IPS DF 19.7 (cell line): ENCODE data around the gene SMIM28.

Experiments
- DNase-seq: peaks from one replicate; pipeline ENCODE4 v3.0.0-alpha.2; 2013; ENCODE audit warnings: low read depth, low spot score

The SMIM28 gene

DNA sequence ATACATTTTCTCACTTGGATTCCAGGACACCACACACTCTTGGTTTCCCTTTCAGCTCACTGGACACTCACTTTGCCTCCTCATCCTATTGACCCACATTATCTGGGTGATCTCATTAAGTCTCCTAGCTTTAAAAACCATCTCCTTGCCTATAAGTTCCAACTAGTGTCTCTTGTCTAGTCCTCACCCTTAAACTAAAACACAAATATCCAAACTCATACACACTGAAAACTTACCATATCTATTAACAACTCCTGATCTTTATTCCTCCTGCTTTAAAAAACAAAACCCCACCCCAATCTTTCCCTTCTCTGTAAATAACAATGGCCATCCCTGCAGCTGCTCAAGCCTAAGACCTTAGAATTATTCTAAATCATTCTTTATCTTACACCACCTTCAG, 3.5 kb upstream of the SMIM28 start:
- no peak for DNase-seq

DNA sequence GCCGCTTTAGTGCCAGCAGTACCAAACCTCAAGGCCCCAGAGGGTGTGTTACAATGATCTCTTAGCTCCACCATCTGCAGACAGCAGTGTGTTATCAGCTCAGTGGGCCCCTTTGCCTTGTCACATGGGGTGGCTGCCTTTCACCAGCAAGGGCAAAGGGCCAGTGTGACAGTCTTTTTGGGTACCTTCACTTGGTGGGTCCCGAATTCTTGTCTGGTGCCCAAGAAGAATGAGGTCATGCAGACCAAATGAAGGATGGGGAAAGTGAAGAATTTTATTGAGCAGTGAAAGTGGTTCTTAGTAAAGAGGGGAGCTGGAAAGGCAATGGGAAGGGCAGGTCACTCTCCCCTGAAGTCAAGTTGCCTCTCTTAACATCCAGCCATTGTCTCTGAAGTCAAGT, 2.9 kb upstream of the SMIM28 start:
- DNase-seq: no peak

DNA sequence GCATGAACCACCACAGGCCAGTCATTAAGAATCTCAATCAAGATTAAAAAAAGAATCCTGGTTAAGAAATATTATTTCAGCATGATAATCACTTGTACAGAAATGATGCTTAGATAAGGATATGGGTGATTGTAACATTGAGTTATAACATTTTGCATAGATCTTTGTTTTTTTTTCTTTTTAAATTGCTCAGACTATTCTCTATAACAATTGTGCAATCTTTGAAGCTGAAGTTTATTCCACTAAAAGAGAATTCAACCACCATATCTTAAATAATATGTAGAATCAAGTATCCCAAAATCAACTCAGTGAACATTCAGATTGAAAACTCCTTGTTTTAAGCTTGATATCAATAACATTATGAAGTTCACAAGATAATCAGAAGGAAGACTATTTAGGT, 663 bp upstream of the SMIM28 start:
- no peak for DNase-seq

DNA sequence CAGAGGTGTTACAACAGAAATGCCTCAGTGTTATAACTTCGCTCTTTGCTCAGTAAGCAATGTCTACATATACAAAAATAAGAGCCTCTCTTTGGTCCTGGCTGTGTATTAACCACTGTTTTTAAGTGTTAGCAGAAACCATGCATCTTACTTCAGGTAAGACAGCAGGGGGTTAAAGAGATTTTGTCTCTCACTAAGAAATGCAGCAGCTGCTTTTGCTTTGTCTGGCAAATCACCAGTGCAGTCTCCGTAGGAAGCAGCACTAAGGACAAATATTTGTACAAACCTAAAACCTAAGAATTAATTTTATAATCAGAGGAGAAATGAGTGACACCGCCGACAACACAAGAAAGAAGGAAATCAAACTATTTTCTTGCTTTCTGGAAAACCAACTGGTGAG, 758 bp downstream of the SMIM28 start:
- DNase-seq: no peak

DNA sequence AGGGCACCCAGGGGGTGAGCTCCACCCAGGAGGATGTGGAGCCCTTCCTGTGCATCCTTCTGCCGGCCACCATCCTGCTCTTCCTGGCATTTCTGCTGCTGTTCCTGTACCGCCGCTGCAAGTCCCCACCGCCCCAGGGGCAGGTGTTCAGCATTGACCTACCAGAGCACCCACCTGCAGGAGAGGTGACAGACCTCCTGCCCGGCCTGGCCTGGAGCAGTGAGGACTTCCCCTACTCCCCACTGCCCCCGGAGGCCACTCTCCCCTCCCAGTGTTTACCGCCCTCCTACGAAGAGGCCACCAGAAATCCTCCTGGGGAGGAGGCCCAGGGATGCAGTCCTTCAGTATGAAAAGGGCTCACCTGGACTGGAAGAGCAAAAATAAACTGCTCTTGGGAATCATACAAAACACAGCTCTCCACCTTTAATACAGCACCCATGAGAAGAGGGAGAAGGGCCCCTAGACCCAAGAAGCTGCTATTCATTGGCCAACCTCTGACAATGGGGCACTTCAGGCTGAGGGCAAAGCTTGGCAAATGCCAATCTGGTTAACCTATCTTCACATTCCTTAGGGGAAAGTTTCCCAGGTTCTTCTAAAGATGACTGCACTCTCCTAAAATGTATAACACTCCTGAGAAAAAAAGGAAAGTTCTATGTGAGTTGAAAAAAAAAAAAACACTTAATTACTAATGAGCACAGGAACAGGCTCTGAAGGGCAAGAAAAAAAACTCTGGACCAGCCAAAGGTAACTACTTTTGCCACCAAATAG, 5.0 kb downstream of the SMIM28 start:
- no peak for DNase-seq

DNA sequence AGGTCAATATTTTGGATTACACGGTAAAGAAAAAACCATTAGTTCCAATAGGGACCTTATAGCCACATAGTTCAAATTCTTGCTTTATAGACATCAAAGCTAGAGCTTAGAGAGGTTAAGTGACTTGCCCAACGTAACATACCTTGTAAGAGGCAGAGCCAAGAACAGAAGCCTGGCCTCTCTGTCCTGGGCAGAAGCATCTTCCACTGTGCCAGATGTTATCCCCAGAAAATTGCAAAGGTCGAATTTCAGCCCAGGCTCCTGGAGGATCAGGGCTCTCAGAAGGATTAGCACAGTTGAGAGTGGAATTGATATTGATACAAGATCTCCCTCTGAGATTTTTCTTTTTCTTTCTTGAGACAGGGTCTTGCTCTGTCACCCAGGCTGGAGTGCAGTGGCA, 6.1 kb downstream of the SMIM28 start:
- DNase-seq: no peak

DNA sequence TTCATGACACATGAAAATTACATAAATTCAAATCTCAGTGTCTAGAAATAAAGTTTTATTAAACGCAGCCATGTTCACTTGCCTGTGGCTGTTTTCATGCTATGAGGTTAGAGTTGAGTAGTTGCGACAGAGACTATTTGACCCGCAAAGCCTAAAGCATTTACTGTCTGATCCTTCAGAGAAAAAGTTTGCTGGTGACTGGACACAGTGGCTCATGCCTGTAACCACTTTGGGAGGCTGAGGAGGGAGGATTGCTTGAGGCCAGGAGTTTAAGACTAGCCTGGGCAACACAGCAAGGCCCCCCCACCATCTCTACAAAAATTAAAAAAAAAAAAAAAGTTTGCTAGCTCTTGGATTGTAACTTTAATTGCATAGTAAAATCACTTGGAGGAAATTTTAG, 9.2 kb downstream of the SMIM28 start:
- DNase-seq: no peak

DNA sequence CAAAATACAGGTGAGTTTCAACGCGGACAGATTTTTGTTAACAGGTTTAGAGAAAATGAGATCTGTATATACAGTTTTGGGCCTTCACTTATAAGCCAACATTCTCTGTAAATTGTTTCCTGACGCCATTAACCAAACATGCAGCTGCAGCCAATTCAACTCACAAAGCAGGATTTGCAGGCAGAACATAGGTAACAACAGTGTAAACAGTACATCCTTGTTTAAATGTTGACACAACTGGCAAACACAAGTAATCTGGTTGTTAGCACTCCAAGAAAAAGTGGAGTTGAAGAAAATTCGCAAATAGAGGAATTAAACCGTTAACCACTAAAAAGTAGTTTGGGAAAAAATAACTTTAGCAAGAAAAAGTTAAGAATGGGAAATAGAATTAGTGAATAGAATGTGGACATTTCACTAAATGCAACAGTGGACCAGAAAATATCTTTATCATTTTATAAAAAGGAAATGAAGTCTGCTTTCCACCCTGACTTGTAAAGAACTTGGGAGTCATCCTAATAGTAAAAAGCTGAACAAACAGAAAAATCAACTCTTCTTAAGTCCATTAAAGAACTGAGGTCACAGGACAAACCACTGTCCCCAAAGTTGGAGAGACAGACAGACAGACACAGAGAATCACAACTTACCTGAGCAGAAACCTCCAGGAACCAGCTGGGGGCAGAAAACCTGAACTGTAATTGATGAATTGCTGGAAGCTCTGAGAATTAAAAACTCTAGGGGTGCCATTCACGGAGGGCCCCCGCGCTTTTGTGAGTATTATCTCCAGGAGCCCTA, 10.1 kb downstream of the SMIM28 start:
- no peak for DNase-seq

DNA sequence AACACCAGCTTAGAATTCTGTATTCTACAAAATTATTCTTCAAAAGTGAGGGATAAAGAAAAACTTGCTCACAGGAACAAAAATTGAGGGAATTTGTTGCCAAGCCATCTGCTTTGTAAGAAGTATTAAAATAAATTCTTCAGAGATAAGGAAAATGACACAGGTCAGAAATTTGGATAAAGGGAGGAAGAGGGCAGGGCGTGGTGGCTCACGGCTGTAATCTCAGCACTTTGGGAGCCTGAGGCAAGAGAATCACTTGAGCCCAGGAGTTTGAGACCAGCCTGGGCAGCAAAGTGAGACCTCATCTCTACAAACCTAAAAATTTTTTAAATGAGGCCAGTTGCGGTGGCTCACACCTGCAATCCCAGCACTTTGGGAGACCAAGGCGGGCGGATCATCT, 11.8 kb downstream of the SMIM28 start:
- no peak for DNase-seq

DNA sequence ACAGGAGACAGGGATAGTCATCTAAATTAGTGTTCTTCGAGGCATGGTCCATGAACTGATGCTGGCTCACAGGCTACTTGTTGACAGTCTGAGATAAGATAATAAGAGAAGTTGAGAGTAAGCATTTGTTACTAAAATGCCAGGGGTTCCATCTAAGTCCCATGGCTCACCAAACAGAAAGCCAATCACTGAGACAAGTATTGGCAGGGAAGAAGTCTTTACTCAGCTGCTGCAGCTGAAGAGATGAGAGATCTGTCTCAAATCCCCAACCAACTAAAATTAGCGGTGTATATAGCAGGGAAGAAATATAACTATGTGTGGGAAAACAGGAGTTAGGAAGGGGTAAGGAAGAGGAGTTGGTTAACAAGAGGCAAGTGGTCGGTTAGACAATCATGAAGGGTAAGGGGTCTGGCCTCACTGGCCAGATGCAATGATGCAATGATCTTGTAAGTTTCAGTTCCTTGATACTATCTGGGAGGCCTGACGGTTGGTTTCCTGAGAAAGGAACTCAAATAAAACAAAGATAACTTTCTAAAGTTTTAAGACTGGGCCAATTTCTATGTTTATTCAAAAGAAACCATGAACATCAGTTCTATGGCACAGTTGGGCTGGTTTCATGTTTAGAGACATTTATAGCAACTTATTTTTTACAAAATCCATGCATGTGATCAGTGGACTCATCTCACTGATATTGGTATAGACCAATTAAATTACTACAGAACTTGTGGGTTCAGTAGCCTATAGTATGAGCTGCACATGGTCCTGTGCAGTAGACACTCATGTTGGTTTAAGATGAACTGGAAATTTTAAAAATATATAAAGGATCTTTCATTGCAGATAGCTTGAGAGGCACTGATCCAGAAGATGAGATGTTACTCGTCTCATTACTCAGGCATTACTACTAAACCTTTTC, 16.4 kb downstream of the SMIM28 start:
- no peak for DNase-seq

DNA sequence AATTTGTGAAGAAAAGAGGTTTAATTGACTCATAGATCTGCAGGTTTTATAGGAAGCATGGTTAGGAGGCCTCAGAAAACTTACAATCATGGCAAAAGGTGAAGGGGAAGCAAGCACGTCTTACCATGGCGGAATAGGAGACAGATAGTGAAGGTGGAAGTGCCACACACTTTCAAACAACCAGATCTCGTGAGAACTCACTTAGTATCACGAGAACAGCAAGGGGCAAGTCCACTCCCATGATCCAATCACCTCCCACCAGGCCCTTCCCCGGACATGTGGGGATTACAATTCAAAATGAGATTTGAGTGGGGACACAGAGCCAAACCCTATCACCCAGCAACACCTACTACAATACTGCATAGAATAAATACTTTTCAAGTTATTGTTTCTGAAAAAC, 19.0 kb downstream of the SMIM28 start:
- no peak for DNase-seq

DNA sequence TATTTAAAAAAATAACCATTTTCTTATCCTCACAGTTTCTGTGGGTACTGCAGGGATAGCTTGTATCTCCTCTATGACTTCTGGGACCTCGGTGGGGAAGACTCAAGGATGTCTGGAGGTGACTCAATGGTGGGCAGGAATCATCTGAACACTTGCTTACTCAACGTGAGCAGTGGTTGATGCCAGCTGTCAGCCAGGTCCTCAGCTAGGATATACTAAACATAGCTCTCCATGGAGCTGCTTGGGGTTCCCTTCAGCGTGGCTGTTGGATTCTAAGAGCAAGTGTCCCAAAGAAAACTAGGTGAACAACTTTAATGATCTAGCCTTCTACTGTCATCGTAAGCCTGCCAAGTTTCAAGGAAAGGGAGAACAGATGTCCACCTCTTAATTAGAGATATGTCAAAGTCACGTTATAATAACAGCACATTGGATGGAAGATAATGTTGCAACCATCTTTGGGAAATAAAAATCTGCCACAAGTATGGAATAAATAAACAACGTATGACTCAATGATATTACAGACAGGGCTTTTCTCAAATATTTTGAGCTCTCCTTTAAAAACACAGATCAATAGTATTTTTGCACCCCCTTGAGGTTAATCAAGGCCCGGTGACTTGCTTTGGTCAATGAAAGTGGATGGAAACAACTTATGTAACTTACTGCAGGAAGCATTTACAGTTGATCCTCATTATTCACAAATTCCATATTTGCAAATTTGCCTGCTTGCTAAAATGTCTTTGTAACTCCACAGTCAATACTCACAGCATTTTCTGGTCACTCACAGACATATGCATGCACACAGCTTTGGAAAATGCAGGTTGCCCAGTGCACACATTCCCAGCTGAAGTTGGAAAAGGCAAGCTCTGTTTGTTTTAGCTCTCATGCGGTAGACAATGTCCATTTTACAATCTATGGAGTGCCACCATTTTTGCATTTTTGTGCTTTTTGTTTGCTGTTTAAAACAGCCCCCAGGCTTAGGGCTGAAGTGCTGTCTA, 19.7 kb downstream of the SMIM28 start:
- DNase-seq: no peak

DNA sequence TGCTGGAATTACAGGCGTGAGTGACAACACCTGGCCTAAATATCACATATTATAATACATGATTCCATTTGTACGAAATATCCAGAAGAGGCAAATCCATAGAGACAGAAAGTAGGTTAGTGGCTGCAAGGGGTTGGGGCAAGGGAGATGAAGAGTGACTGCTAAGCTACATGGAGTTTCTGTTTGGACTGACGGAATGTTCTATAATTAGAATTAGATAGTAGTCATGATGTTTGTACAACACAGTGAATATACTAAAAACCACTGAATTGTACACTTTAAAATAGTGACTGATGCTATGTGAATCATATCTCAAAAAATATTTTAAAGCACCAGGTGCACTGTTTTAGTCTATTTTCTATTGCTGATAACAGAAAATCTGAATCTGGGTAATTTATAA, 22.6 kb downstream of the SMIM28 start:
- DNase-seq: no peak

DNA sequence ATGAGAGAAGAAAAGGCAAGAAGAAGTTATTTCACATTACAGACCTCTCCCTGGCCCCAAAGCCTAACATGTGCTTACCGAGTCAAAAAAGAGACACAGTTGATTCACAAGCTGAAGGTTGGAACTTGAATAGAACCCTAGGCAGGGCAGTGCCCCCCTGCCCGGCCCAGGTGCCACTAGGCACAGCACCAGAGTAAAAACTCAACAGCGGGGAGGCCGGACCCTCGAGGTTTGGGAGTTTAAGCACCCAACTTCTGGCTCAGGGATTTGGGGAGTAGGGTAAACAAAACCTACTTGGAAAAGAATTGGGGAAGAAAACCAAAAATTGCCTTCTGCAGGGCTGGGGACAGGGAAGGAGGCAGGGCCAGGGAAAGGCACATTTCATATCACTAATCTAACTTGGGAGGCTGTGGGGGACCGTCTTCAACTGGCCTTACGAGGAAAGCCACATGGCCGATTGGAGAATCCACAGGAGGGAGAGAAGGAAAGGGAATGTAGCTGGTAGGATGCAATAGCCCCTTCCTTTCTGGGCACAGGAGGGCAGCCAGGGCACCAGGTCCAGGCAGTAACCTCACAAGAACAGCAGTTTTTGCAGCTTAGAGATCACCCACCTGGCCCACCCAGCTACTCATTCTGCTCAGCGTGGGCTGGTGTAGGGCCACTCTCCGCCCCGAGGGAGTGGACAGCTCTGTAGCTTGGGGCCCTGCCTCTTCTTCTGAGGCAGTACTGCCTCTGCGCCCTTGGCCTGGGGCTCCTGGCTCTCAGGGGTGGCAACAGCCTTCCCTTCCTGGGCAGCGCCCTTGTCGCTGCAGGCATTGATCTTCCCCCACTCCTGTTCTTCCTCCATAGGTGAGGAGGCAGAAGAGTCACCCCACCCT, 24.5 kb downstream of the SMIM28 start:
- no peak for DNase-seq

DNA sequence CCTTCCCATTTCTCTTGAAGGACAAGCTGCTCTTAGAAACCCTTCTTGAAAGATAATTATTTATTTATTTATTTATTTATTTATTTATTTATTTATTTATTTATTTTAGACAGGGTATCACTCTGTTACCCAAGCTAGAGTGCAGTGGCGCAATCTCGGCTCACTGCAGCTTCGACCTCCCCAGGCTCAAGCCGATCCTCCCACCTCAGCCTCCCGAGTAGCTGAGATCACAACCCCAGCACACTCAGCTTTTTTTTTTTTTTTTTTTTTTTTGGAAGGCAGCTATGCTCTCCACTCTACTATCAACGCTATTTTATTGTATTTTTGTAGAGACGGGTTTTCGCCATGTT, 25.1 kb downstream of the SMIM28 start:
- no peak for DNase-seq

DNA sequence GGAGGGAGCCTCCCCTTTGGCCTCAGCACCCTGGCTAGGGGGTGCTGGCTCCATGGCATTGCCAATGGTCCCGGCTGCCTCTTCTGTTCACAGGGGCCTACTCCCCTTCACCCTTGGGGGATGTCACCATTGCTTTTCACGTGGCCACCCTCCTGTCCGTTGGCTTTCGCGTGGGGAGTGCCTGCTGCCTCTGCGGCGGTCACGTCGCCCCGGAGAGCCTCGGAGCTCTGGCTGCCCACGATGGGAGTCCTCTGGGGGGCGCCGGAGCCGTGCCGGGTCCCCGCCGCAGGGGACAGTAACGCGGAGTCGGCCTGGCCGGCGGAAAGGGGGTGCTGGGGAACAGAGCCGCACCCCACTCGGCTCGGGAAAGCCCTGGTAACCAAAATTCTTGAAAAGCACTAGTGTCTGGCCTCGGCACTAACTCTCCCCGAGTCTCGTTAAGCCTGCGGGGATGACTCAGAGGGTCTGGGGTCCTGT, 25.7 kb downstream of the SMIM28 start:
- DNase-seq: no peak

DNA sequence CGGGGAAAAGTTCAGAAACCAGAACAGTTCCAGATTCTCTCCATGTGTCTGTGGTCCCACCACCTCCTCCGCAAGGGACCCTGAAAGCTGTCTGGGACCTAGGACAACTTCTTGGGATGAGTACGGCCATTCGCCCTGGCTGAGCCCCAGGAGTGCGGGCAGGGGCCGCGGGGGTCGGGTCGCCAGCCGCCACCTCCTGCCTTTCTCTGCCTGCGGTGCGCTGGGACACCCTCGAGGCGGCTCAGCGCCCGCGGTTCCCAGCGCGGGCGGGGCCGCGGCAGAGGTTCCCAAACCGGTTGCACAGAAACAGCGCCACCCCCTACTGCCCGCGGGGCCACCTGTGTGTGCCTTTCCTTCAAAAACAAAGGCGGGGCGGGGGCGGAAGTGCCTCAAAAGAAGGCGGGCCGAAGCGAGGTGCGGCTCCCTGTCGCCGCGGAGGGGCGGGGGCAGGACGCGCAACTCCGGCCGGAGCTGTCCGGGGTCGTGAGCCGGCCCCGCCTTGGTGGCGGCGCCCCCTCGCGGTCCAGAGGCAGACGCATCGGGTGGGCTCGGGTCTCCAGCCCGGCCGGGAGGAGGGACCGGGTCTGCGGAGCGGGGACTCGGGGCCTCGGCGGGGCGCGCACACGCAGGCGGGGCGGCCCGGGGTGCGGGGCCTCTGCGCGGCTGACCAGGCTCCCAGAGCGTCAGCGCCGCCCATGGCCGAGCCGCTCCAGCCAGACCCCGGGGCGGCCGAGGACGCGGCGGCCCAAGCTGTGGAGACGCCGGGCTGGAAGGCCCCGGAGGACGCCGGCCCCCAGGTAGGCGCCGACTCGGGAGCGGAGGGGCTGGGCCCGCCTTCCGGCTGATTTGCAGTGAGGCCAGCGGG, 26.3 kb downstream of the SMIM28 start, which contains the start of gene HEBP2:
Gene HEBP2 (plus strand): TSS at position 423 of the 865 bp plus-strand sequence. CDS start 273 bp downstream, at position 696.
- DNase-seq: peak; percentile 75

DNA sequence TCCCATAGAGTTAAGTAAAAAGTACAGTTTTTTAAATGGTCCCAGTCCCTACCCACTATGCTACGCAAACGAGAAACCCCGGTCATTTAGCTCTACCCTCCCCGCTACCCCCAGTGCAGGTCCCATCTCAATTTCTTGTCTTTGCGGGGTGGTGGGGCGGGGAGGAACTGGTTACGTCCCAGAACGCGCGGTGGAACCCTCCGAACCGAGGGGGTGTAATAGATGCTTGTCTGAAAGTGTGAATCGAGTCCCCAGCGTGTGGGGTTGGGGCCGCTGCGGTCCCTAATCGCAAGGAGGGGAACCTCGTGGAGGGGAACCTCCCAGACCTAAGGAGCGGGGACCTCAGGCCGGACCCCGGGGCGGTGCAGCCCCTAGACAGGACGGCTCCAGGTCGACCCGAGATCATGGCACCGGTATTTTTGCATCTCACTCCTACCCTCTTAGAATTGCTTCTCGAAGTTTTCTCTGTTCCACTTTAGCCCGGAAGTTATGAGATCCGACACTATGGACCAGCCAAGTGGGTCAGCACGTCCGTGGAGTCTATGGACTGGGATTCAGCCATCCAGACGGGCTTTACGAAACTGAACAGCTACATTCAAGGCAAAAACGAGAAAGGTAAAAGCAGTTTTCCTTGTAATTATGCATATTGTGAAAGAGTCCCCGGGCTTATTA, 27.1 kb downstream of the SMIM28 start:
- DNase-seq: no peak
